A673 (cell line): ENCODE results near the gene ACSM4.

ENCODE experiments used
- EZH2 ChIP-seq: fragments of 200-600 bp; sonication (generic); IDR thresholded peaks from 2 replicates; pipeline ENCODE4 v1.6.1; 2017; ENCODE audit warnings: borderline replicate concordance, low read depth, mild to moderate bottlenecking, mixed read lengths, antibody characterized with exemption, low read length; ENCODE audit not compliant: poor library complexity, severe bottlenecking
- TF ChIP-seq, protein P1 (sequence below): fragments of 300-800, 200-600 bp; sonication (generic); conservative IDR thresholded peaks from 2 replicates; pipeline ENCODE4 v1.5.1; 2017; ENCODE audit warnings: low read depth, mild to moderate bottlenecking, antibody characterized with exemption, low read length, moderate library complexity, mixed read lengths

DNA sequence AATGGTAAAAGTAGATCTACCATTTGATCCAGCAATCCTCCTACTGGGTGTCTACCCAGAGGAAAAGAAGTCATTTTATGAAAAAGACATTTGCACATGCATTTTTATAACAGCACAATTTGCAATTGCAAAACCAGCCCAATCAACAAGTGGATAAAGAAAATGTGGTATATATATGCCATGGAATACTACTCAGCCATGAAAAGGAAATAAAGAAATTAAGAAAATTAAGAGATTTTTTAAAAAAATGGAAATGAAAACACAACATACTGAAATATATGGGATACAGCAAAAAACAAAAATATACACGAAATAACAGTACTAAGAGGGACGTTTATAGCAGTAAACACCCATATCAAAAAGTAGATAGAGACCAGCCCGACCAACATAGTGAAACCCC lies 58.9 kb downstream of the ACSM4 start:
- TF ChIP-seq, protein P1, sequence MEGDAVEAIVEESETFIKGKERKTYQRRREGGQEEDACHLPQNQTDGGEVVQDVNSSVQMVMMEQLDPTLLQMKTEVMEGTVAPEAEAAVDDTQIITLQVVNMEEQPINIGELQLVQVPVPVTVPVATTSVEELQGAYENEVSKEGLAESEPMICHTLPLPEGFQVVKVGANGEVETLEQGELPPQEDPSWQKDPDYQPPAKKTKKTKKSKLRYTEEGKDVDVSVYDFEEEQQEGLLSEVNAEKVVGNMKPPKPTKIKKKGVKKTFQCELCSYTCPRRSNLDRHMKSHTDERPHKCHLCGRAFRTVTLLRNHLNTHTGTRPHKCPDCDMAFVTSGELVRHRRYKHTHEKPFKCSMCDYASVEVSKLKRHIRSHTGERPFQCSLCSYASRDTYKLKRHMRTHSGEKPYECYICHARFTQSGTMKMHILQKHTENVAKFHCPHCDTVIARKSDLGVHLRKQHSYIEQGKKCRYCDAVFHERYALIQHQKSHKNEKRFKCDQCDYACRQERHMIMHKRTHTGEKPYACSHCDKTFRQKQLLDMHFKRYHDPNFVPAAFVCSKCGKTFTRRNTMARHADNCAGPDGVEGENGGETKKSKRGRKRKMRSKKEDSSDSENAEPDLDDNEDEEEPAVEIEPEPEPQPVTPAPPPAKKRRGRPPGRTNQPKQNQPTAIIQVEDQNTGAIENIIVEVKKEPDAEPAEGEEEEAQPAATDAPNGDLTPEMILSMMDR, result no peak
- TF ChIP-seq EZH2, result no peak
